T-cell (primary cell): ENCODE measurements around the gene KCNG2. TPM values are rescaled to one million over a fixed set of nuclear protein-coding genes. Genes with fewer than 3 reads are reported as not detected.
A peak's percentile ranks its signal among the peaks of the same experiment; 100 is the strongest.
"Not testable (repeated sequence)": the region's sequence is repeated elsewhere in the genome, so short reads cannot be mapped to it uniquely, and the experiment has no call there.

Source experiments
- ATAC-seq, 4 experiments: fragments of 200-7000 bp in 3 of 4; fragments of 150-1000 bp in 1 of 4; cut with Tn5 transposase; replicated peaks in 1 of 4; 1 replicate in 3 of 4; 2 replicates in 1 of 4; pipeline ENCODE4 v1.10.0; 2021; ENCODE audit warnings: moderate library complexity in 3 of 4, mild to moderate bottlenecking in 2 of 4, moderate number of reproducible peaks in 1 of 4
- CTCF ChIA-PET, 2 donors: fragments of 300-600 bp; sonication (Branson Sonifier 250); formaldehyde crosslinking; loops; one replicate each; lab custom pipeline; 2022; ENCODE audit warnings: antibody characterized with exemption in 2 of 2; lab: Charles Lee
- POLR2A ChIA-PET, 2 donors: fragments of 300-600 bp; sonication (Branson Sonifier 250); formaldehyde crosslinking; loops; one replicate each; lab custom pipeline; 2022; ENCODE audit warnings: antibody characterized with exemption in 2 of 2; lab: Charles Lee
- DNase-seq, 35 experiments: peaks; one replicate each; pipeline versions ENCODE4 v3.0.0 to v3.0.0-alpha.2; 2013 to 2023
- H3K27ac ChIP-seq: one replicate; pipeline ENCODE4 v1.5.1; 2013; ENCODE audit warnings: low read length
- H3K27me3 ChIP-seq, 2 experiments: replicated peaks in 1 of 2; 1 replicate in 1 of 2; 2 replicates in 1 of 2; pipeline versions ENCODE4 v1.6.1 to v1.7.0; 2013; ENCODE audit warnings: low read length in 1 of 2, mixed read lengths in 1 of 2; ENCODE audit not compliant: control insufficient read depth in 2 of 2, insufficient read depth in 2 of 2; ENCODE audit errors: extremely low read depth in 1 of 2
- H3K36me3 ChIP-seq, 2 donors: 1 replicate in 1 of 2; 2 replicates in 1 of 2; pipeline versions ENCODE4 v1.6.1 to v1.7.0; 2013; ENCODE audit warnings: low read length in 1 of 2; ENCODE audit not compliant: control insufficient read depth in 2 of 2, insufficient read depth in 1 of 2; ENCODE audit errors: extremely low read depth in 1 of 2
- H3K4me1 ChIP-seq, 2 experiments: 1 replicate in 1 of 2; 2 replicates in 1 of 2; pipeline versions ENCODE4 v1.6.1 to v1.7.0; 2013; ENCODE audit warnings: low read length in 2 of 2, mixed read lengths in 1 of 2; ENCODE audit not compliant: insufficient read depth in 2 of 2, control insufficient read depth in 1 of 2; ENCODE audit errors: extremely low read depth in 1 of 2
- H3K4me3 ChIP-seq, 2 donors: 1 replicate in 1 of 2; 2 replicates in 1 of 2; pipeline versions ENCODE4 v1.5.1 to v1.7.0; 2013; ENCODE audit warnings: mild to moderate bottlenecking in 2 of 2, low read length in 1 of 2, moderate library complexity in 1 of 2; ENCODE audit not compliant: control insufficient read depth in 1 of 2; ENCODE audit errors: extremely low read depth in 1 of 2
- H3K9me3 ChIP-seq: 2 replicates; pipeline ENCODE4 v1.7.0; 2013
- H3K27ac Mint-ChIP-seq, 2 donors: one replicate each; pipeline ENCODE4 v1.8.0; 2020 to 2021; ENCODE audit warnings: mild to moderate bottlenecking in 2 of 2, mixed read lengths in 2 of 2
- H3K27me3 Mint-ChIP-seq, 2 donors: one replicate each; pipeline ENCODE4 v1.8.0; 2021 to 2022; ENCODE audit warnings: mixed read lengths in 2 of 2
- H3K36me3 Mint-ChIP-seq: one replicate; pipeline ENCODE4 v1.8.0; 2021; ENCODE audit warnings: mixed read lengths
- H3K4me1 Mint-ChIP-seq, 3 donors: one replicate each; pipeline ENCODE4 v1.8.0; 2020 to 2022; ENCODE audit warnings: mixed read lengths in 3 of 3, mild to moderate bottlenecking in 1 of 3
- H3K4me3 Mint-ChIP-seq, 3 donors: one replicate each; pipeline ENCODE4 v1.8.0; 2020 to 2022; ENCODE audit warnings: mild to moderate bottlenecking in 3 of 3, mixed read lengths in 3 of 3, moderate library complexity in 3 of 3
- H3K9me3 Mint-ChIP-seq, 3 donors: one replicate each; pipeline ENCODE4 v1.8.0; 2020 to 2022; ENCODE audit warnings: mixed read lengths in 3 of 3
- WGBS: methylation state at CpG from one replicate; pipeline ENCODE4 v1.1.5; 2013; ENCODE audit warnings: missing lambda C conversion rate; ENCODE audit not compliant: insufficient coverage; 5-methylcytosine and 5-hydroxymethylcytosine counted together
- total RNA-seq, 35 experiments: library from RNA in 6 of 35; stranded (reverse) in 6 of 35; fragments of 120-200 nt in 1 of 35; gene quantifications; one replicate each; pipeline versions ENCODE4 v1.2.1 to v1.2.4 and lab custom pipeline; 2013 to 2026

KCNG2 gene, protein sequence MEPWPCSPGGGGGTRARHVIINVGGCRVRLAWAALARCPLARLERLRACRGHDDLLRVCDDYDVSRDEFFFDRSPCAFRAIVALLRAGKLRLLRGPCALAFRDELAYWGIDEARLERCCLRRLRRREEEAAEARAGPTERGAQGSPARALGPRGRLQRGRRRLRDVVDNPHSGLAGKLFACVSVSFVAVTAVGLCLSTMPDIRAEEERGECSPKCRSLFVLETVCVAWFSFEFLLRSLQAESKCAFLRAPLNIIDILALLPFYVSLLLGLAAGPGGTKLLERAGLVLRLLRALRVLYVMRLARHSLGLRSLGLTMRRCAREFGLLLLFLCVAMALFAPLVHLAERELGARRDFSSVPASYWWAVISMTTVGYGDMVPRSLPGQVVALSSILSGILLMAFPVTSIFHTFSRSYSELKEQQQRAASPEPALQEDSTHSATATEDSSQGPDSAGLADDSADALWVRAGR
- total RNA-seq (not detected), total RNA-seq (lab: John Stamatoyannopoulos, UW) (0 to 0.15 (median 0) reads per million in 29 experiments)
- not detected for total RNA-seq (2013)

DNA sequence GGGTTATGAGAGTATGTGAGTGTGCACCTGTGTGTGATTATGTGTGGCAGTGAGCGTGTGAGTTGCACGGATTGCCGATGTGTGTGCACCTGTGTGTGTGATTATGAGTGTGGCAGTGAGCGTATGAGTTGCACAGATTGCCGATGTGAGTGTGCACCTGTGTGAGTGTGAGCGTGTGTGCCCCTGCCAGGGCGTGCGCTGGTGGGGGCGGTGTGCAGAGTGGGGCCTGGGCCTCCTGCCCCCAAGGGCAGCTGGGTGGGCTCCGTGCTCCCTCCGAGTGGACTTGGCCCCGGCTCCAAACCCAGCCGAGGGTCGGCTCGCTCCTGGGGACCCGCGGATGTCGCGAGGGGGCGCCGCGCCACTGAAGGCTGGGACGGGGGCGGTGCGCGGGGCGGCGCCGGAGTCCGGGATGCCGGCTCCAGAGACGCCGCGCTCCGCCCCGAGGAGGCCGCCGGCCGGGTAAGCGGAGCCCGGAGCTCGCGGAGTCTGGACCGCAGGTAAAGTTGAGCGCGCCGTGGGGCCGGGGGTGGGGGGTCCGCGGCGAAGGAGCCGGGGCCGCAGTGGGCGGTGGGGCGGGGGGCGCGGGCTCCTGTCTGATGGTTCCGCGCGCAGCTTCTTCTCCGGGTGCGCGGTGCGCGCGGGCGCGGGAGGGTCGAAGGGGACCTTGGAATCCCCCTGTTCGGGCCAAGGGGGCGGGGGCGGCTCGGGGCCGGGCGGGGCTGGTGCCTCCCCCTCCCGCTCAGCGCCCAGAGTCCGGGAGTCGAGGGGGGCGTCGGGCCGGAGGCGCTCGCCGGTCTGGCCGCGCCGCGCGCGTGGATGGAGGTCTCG lies at the start of gene KCNG2:
KCNG2 (plus strand) TSS at position 421 of the 828 bp plus-strand sequence. CDS start 65,730 bp downstream, outside the sequence.
- peaks cover 41 to 59% of the 10 kb centered on the region in 2 donors for H3K27me3 Mint-ChIP-seq
- no peak within 1 kb of the TSS for H3K27ac Mint-ChIP-seq
- H3K9me3 Mint-ChIP-seq, result no peaks in the 10 kb centered on the region

DNA sequence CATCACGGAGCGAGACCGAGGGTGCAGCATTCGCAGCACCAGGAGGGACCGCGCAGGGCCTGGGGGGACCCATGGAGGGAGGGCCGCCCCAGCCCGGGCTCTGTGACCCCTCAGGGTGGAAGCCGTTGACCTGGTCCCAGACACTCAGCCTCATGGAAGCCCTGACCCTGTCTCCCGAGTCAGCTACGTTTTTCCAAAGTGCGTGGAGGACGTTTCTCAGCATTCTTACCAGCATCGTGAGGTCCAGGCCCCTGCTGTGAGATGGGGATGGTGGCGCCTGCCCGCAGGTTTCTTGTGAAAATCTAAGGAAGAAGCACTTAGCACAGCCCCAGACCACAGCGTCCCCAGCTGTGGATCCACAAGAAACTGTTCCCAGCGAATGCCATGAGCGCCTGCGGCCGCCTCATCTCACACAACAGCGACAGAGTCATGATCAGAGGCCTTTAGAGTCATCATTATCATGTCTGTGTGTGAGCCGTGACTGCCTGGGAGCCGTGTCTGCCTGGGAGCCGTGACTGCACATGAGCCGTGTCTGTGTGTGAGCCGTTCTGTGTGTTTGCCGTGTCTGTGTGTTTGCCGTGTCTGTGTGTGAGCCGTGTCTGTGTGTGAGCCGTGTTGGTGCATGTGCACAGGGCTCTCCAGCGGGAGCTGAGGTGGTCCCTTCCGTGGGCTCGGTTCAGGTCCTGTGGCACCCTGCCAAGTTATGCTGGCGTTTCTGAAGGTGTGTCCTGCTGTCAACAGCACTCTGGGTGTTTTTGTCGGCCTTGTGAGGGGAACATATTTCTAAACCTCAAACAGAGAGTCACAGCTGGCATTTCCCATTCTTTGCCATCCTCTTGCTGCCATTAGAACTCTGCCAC lies 49.2 kb upstream of the KCNG2 start:
- H3K4me3 Mint-ChIP-seq, result no peak overlapping the region
- Histone ChIP-seq H3K27me3 (no peaks in the 10 kb centered on the region), H3K9me3 (no peaks in the 10 kb centered on the region), H3K27ac (no peak overlapping the region), H3K36me3 (peaks cover 13 to 36% of the 10 kb centered on the region in 2 donors), H3K4me1 (no peaks in the 10 kb centered on the region), H3K4me3 (no peak overlapping the region)
- H3K9me3 Mint-ChIP-seq, result peaks cover 0 to 7% (median 2%) of the 10 kb centered on the region in 3 donors
- DNase-seq, result no peak
- peaks cover 0 to 10% (median 3%) of the 10 kb centered on the region in 3 donors for H3K4me1 Mint-ChIP-seq
- ATAC-seq, result no peak
- WGBS, result 97% methylated on average over 28 of the region's 36 CpGs
- no peaks in the 10 kb centered on the region for H3K27me3 Mint-ChIP-seq
- peaks cover 52% of the 10 kb centered on the region for H3K36me3 Mint-ChIP-seq
- POLR2A ChIA-PET, result no interaction called here
- H3K27ac Mint-ChIP-seq, result no peak overlapping the region
- CTCF ChIA-PET, result no interaction called here

More for the DNA sequence above, at the start of gene KCNG2:
- Mint-ChIP-seq H3K36me3 (no peaks in the 10 kb centered on the region), H3K4me3 (peak within 1 kb of the TSS; percentile 49 to 80 (median 64)), H3K4me1 (peaks cover 16 to 22% (median 18%) of the 10 kb centered on the region in 3 donors)
- DNase-seq (peak in 6 of 35 experiments; percentile 11 to 25 (median 14)), ATAC-seq (peak; percentile 34 to 78 (median 46))
- ChIA-PET CTCF (no interaction called here), POLR2A (no interaction called here)
- WGBS, result 7% methylated on average over 64 of the region's 92 CpGs
- H3K4me1 ChIP-seq, result peaks cover 2 to 8% of the 10 kb centered on the region in 2 experiments
- H3K36me3 ChIP-seq, result no peaks in the 10 kb centered on the region
- H3K27me3 ChIP-seq, result peaks cover 0 to 51% of the 10 kb centered on the region in 2 experiments
- H3K9me3 ChIP-seq, result no peaks in the 10 kb centered on the region
- H3K27ac ChIP-seq, result no peak within 1 kb of the TSS
- H3K4me3 ChIP-seq, result peak within 1 kb of the TSS in 1 of 2 donors; percentile 48

DNA sequence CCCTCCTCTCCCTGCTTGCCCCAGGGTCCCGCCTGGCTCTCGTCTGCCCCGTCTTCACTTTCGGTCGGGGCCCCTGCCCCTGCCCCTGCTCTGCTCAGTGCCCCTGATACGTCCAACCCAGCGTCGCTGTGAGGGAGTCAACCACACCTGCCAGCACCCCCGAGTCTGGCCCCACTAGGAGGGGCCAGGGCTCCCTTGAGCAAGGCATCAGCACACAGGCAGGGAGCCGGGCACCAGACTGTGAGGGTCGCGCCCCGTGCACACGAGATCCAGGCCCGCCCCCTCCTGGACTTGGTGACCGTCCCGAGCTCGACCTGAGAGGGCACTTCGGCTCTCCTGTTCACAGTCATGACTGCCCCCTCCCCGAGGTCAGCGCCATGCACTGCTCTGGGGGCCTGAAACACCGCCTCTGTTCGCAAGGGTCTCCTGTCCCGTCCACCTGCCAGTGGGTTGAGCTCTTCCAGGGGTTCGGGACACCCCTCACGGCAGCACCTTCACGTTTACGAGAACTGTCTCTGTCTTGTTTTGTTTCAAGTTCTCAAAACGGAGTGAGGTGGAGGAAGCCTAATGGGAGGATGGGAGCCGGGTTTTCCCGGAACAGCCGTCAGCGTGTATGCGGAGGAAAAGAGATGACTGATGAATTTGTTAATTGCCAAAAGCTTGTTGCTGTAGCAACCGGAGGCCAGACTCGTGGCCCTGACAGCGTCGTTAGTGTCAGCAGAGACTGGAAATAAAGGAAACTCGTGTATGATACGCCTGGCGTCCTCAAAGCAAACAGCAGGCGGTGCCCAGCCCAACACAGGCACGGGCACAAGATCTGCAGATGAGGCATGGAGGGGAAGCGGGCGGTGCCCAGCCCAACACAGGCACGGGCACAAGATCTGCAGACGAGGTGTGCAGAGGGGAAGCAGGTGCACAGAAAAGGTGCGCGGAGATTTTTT lies 48.2 kb upstream of the KCNG2 start:
- DNase-seq, result no peak
- ChIA-PET POLR2A (no interaction called here), CTCF (no interaction called here)
- Histone ChIP-seq H3K36me3 (peaks cover 22 to 45% of the 10 kb centered on the region in 2 donors), H3K9me3 (no peaks in the 10 kb centered on the region), H3K4me1 (no peaks in the 10 kb centered on the region), H3K27ac (no peak overlapping the region), H3K4me3 (no peak overlapping the region), H3K27me3 (no peaks in the 10 kb centered on the region)
- ATAC-seq, result no peak
- Mint-ChIP-seq H3K4me1 (peaks cover 0 to 4% (median 3%) of the 10 kb centered on the region in 3 donors), H3K4me3 (no peak overlapping the region), H3K9me3 (peaks cover 0 to 2% (median 1%) of the 10 kb centered on the region in 3 donors), H3K36me3 (peaks cover 50% of the 10 kb centered on the region), H3K27ac (no peak overlapping the region), H3K27me3 (no peaks in the 10 kb centered on the region)
- 93% methylated on average over 44 of the region's 49 CpGs for WGBS

DNA sequence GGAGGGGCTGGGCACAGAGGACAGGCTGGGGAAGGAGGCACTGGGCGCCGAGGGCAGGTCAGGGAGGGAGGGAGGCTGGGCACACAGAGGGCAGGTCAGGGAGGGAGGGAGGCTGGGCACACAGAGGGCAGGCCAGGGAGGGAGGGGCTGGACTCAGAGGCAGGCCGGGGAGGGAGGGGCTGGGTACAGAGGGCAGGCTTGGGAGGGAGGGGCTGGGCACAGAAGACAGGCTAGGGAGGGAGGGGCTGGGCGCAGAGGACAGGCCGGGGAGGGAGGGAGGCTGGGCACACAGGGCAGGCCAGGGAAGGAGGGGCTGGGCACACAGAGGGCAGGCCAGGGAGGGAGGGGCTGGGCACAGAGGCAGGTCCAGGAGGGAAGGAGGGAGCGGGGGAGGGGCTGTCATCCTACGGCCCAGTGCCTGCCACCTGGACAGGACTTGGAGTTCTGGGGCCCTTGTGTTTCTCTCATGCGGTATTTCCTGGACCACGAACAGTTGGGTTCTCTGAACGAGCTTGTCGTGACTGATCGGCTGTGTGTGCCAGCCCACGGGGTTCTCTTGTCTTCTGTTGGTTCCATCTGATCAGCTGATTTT lies 46.7 kb upstream of the KCNG2 start:
- no peaks in the 10 kb centered on the region for H3K9me3 ChIP-seq
- no peaks in the 10 kb centered on the region for H3K27me3 ChIP-seq
- peaks cover 56% of the 10 kb centered on the region for H3K36me3 Mint-ChIP-seq
- no peak overlapping the region for H3K27ac Mint-ChIP-seq
- H3K4me1 Mint-ChIP-seq, result peaks cover 0 to 4% (median 3%) of the 10 kb centered on the region in 3 donors
- no peaks in the 10 kb centered on the region for H3K4me1 ChIP-seq
- H3K9me3 Mint-ChIP-seq, result peaks cover 0 to 4% (median 0%) of the 10 kb centered on the region in 3 donors
- no peak overlapping the region for H3K4me3 ChIP-seq
- H3K36me3 ChIP-seq, result peaks cover 36 to 61% of the 10 kb centered on the region in 2 donors
- DNase-seq (no peak), ATAC-seq (no peak)
- POLR2A ChIA-PET, result no interaction called here
- WGBS, result 94% methylated on average over 9 of the region's 13 CpGs
- CTCF ChIA-PET, result interaction anchor here in 1 of 2 donors (0.5 kb wide), 1 partner anchor 407 kb away, joined by 3 read pairs; no protein-coding TSS in a partner anchor
- H3K27me3 Mint-ChIP-seq, result no peaks in the 10 kb centered on the region
- H3K27ac ChIP-seq, result no peak overlapping the region
- no peak overlapping the region for H3K4me3 Mint-ChIP-seq

DNA sequence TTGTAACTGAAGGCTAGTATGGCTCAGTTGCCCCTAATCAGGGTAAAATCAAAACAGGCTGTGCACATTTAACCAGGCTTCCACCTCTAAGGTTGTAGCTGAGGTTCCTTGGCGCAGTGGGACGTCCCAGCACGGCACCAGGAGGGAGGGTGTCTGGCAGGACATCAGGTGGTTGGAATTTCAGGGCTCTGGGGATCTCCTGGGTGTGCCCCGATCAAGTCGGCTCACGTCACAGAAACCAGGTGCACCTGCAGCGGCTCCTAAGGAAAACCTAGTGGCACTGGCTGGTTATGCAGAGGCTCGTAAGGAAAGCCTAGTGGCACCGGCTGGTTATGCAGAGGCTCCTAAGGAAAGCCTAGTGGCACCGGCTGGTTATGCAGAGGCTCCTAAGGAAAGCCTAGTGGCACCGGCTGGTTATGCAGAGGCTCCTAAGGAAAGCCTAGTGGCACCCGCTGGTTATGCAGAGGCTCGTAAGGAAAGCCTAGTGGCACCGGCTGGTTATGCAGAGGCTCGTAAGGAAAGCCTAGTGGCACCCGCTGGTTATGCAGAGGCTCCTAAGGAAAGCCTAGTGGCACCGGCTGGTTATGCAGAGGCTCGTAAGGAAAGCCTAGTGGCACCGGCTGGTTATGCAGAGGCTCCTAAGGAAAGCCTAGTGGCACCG lies 45.7 kb upstream of the KCNG2 start:
- H3K9me3 ChIP-seq, H3K27me3 Mint-ChIP-seq, H3K27ac ChIP-seq, H3K4me1 ChIP-seq, H3K4me3 Mint-ChIP-seq, H3K27me3 ChIP-seq, H3K4me1 Mint-ChIP-seq, CTCF ChIA-PET, POLR2A ChIA-PET, DNase-seq, ATAC-seq, H3K4me3 ChIP-seq, H3K27ac Mint-ChIP-seq, H3K9me3 Mint-ChIP-seq: not testable (repeated sequence)
- peaks cover 58% of the 10 kb centered on the region for H3K36me3 Mint-ChIP-seq
- 100% methylated on average over 10 of the region's 20 CpGs for WGBS
- H3K36me3 ChIP-seq, result peaks cover 36 to 56% of the 10 kb centered on the region in 2 donors
